AG09319 (cell line): ENCODE measurements around the gene FHL2.

Experiments
- DNase-seq: peaks from one replicate; pipeline ENCODE4 v3.0.0-alpha.2; 2010; ENCODE audit warnings: low read depth; ENCODE audit errors: extremely low read depth
- TF ChIP-seq, protein P1 (sequence below): IDR thresholded peaks from 2 replicates; pipeline ENCODE4 v1.5.1; 2011; ENCODE audit warnings: low read depth, mild to moderate bottlenecking, inconsistent platforms, low read length, moderate library complexity

Gene FHL2

DNA sequence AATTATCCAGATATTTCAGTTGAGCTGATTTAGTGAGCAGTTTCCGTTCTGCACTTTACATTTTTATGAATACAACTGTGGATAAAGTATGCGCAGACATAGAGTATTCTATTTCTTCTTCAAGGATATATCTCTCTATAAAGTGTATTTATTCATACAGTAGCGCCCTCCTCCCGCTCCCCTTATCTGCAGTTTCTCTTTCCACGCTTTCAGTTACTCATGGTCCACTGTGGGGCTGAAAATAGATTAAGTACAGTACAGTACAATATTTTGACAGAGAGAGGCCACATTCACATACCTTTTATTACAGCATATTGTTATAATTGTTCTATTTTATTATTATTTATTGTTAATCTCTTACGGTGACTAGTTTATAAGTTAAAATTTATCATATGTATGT lies 19.7 kb upstream of the FHL2 start:
- TF ChIP-seq, protein P1, sequence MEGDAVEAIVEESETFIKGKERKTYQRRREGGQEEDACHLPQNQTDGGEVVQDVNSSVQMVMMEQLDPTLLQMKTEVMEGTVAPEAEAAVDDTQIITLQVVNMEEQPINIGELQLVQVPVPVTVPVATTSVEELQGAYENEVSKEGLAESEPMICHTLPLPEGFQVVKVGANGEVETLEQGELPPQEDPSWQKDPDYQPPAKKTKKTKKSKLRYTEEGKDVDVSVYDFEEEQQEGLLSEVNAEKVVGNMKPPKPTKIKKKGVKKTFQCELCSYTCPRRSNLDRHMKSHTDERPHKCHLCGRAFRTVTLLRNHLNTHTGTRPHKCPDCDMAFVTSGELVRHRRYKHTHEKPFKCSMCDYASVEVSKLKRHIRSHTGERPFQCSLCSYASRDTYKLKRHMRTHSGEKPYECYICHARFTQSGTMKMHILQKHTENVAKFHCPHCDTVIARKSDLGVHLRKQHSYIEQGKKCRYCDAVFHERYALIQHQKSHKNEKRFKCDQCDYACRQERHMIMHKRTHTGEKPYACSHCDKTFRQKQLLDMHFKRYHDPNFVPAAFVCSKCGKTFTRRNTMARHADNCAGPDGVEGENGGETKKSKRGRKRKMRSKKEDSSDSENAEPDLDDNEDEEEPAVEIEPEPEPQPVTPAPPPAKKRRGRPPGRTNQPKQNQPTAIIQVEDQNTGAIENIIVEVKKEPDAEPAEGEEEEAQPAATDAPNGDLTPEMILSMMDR: no peak
- DNase-seq: no peak

DNA sequence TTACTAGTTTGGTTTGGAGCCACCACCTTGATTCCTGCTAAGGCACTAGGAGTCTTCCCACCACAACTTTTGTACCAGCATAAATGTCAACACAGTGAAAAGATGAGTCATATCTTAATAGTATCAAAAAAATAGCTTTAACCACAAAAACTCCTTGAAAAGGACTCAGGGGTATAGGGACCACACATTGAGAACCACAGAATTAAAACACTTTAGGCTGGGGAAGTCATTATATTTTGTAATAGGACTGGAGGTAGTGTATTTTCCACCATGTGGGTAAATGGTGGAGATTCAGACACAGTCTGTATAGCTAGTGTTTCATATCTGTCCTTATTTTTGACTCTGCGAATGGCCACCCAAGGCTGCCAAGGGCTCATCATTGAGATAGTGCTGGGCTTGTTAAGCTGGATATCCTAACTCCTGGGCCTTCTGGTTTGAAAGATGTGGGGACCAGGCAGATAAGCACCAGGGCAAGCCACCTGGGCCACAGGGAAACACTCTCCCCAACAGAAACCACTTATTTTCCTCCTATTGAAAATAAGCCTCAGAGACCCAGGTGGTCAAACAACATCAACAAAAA lies 19.1 kb upstream of the FHL2 start:
- TF ChIP-seq, protein P1: no peak
- DNase-seq: no peak

DNA sequence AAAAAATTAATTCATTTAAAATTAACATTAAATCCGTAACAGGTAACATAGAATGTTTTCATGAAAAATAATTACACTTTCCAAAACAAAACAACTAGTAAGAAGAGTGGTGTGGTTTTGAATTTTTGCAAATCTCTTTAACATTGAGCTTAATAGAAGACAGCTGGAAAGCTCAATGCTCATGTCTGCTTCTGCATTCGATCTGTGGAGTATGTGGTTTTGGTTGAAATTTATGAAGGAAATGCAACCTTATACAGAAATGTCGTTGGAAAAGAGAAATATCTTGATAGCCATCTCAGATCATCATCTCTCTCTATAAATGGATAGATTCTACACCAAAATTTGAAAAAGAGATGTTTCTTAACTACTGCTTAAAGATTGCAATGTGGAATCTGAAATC lies 17.3 kb upstream of the FHL2 start:
- DNase-seq: no peak
- TF ChIP-seq, protein P1: no peak

DNA sequence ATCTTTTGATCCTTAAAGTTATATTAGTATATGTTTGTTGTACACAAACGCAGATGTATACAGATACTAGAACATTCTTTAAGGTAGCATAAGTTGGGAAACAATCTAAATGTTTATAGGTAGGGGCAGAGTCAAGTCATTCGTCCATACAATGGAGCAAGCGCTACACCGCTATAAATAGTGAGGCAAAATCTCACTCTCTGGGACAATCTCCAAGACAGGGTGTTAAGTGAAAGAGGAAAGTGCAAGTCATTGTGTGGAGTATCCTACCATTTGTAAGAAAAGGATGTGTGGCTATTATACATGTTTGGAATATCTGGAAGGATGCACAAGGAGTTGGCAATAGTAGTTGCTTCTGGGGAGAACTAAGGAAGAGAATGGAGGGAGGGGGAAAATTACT lies 16.2 kb upstream of the FHL2 start:
- DNase-seq: no peak
- TF ChIP-seq, protein P1: no peak

DNA sequence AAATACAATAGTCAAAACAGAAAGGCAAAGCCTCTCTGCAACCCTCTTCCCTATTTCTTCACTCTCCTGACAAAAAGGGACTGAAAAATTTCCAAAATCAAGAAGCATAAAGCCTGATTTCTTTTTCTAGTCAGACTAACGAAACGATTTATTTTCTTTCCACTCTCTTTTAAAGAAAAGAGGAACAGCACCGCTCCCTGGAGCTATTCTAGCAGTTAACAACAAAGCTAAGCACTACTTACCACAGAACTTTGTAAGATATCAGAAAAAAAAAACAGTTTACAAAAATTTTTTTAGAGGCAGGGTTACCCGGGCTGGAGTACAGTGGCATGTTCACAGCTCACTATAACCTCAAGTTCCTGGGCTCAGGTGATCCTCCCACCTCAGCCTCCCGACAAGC lies 14.4 kb upstream of the FHL2 start:
- TF ChIP-seq, protein P1: no peak

DNA sequence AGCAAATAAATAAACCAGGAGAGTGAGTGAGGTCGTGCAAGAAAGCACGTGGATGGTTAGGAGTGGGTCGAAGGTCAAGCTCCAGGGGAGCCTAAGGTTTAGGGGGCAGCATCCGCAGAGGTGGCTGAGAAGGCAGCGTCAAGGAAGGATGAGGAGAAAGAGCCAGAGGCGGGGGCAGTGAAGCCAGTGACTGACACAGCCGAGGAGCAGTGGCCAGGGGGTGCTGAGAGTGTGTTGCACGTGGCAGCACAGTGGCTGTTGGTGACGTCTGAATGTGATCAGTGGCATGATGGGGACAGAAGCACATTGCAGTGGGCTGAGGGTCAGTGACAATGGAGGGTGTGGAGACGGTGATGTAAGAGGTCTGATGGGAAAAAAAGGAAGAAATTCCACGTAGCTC lies 13.7 kb upstream of the FHL2 start:
- no peak for DNase-seq
- TF ChIP-seq, protein P1: no peak

More for the DNA sequence above, 14.4 kb upstream of the FHL2 start:
- DNase-seq: no peak

DNA sequence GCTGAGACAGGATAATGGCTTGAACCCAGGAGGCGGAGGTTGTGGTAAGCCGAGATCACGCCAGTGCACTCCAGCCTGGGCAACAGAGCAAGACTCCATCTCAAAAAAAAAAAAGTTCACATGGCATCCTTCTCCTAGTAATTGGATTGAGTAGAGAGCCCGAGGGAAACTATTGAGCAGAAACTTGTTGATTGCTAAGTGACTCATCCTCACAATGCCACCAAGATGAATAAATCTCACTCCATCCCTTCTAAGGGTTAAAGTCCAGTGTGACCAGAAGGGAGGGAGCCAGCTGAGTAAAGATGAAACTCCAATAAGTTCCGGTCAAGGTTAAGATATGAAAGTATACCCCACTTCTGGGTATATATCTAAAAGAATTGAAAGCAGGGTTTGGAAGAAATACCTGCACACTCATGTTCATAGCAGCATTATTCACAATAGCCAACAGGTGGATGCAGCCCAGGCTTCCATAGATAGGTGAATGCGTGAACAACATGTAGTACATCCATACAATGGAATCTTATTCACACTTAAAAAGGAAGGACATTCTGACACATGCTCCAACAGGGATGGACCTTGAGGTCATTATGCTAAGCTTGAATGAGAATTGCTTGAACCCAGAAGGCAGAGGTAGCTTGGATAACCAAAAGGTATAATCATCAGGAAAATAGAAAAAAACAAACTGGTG lies 13.0 kb upstream of the FHL2 start:
- TF ChIP-seq, protein P1: no peak
- no peak for DNase-seq
